ENCODE results near the gene PBX2. TPM values are rescaled to one million over a fixed set of nuclear protein-coding genes. Genes with fewer than 3 reads are reported as not detected.
A peak's percentile ranks its signal among the peaks of the same experiment; 100 is the strongest.
"Not testable (repeated sequence)": the region's sequence is repeated elsewhere in the genome, so short reads cannot be mapped to it uniquely, and the experiment has no call there.

PBX2 gene
- total RNA-seq, 1 experiment from 2014 or later: 130 TPM

- ATAC-seq, POLR2A ChIA-PET: not testable (repeated sequence)
- peak overlapping the region; percentile 90 for H3K27ac Mint-ChIP-seq
These were observed 3.7 kb downstream of the PBX2 start for GRCh38 chr6:32186151-32186840.

GRCh38 chr6:32185681-32186131 lies 4.3 kb downstream of the PBX2 start:
- POLR2A ChIA-PET; H3K9me3 Mint-ChIP-seq; H3K27me3 Mint-ChIP-seq (ENCODE audit: low read depth); H3K4me3 Mint-ChIP-seq: not testable (repeated sequence)
- H3K4me1 Mint-ChIP-seq: peaks cover 20% of the 10 kb centered on the region
- H3K36me3 Mint-ChIP-seq: peaks cover 31% of the 10 kb centered on the region
- CTCF ChIA-PET: interaction anchor here (0.8 to 1.0 kb wide), 2 partner anchors 10 to 24 kb away, joined by 3 to 8 read pairs; no protein-coding TSS in a partner anchor
- DNase-seq (ENCODE audit: low spot score) (peak; percentile 53), ATAC-seq (peak; percentile 49)
- peak overlapping the region; percentile 90 for H3K27ac Mint-ChIP-seq

More at GRCh38 chr6:32186151-32186840, 3.7 kb downstream of the PBX2 start:
- CTCF ChIA-PET: interaction anchor here (1.0 kb wide), 1 partner anchor 9 kb away, joined by 8 read pairs; no protein-coding TSS in a partner anchor
- Mint-ChIP-seq H3K4me1 (peaks cover 25% of the 10 kb centered on the region), H3K36me3 (peaks cover 25% of the 10 kb centered on the region)
- not testable (repeated sequence) for H3K9me3 Mint-ChIP-seq; H3K27me3 Mint-ChIP-seq (ENCODE audit: low read depth); DNase-seq (ENCODE audit: low spot score); H3K4me3 Mint-ChIP-seq

- H3K4me3 Mint-ChIP-seq: no peak within 1 kb of the TSS
- DNase-seq (ENCODE audit: low spot score) (no peak), ATAC-seq (no peak)
- ChIA-PET POLR2A (no interaction called here), CTCF (no interaction called here)
- H3K9me3 Mint-ChIP-seq: no peaks in the 10 kb centered on the region
- TF ChIP-seq ZNF317 (CRISPR knock-in tag; IDR thresholded peaks at IDR 0.05; ENCODE audit: borderline replicate concordance, low read depth): no peak
- peak; percentile 35; the same call in 1 of the 2 replicates for TF ChIP-seq GABPB1 (CRISPR knock-in tag; IDR thresholded peaks at IDR 0.05)
- TF ChIP-seq RELA (CRISPR knock-in tag; IDR thresholded peaks at IDR 0.05; ENCODE audit: borderline replicate concordance): no peak
- TF ChIP-seq PRDM15 (CRISPR knock-in tag; IDR thresholded peaks at IDR 0.05): no peak
- TF ChIP-seq E2F4 (CRISPR knock-in tag; IDR thresholded peaks at IDR 0.05; ENCODE audit: borderline replicate concordance, low read depth): no peak
- no peak for TF ChIP-seq PREB (CRISPR knock-in tag; IDR thresholded peaks at IDR 0.05; ENCODE audit: borderline replicate concordance)
- TF ChIP-seq TEAD1 (CRISPR knock-in tag; IDR thresholded peaks at IDR 0.05): no peak
- H3K27me3 Mint-ChIP-seq (ENCODE audit: low read depth): no peaks in the 10 kb centered on the region
- H3K4me1 Mint-ChIP-seq: peaks cover 19% of the 10 kb centered on the region
- H3K27ac Mint-ChIP-seq: no peak within 1 kb of the TSS; the same call in 1 of the 2 replicates
- peaks cover 40% of the 10 kb centered on the region for H3K36me3 Mint-ChIP-seq
These were observed 5.8 kb downstream of the PBX2 start, which contains the start of gene AGER for GRCh38 chr6:32184084-32184640. TSS of gene AGER (minus strand) at chr6:32184253. CDS start at chr6:32184222, 31 bp downstream.

- Mint-ChIP-seq H3K27ac (no peak overlapping the region), H3K36me3 (peaks cover 45% of the 10 kb centered on the region), H3K9me3 (no peaks in the 10 kb centered on the region), H3K27me3 (ENCODE audit: low read depth) (no peaks in the 10 kb centered on the region), H3K4me1 (peaks cover 19% of the 10 kb centered on the region), H3K4me3 (no peak overlapping the region)
- DNase-seq (ENCODE audit: low spot score) (no peak), ATAC-seq (no peak)
- POLR2A ChIA-PET: no interaction called here
- CTCF ChIA-PET: interaction anchor here (1.4 to 2.2 kb wide), 2 partner anchors 12 to 136 kb away, joined by 3 to 9 read pairs; no protein-coding TSS in a partner anchor
- TF ChIP-seq FOXP1 (CRISPR knock-in tag; IDR thresholded peaks at IDR 0.05; ENCODE audit: borderline replicate concordance) (no peak), ATF1 (CRISPR knock-in tag; IDR thresholded peaks at IDR 0.05) (no peak)
These were observed 6.4 kb downstream of the PBX2 start for GRCh38 chr6:32183483-32184083.
